SK-N-SH (cell line): ENCODE data around the gene MMP23B. TPM values are rescaled to one million over a fixed set of nuclear protein-coding genes. Genes with fewer than 3 reads are reported as not detected.

Experiments
- CTCF ChIA-PET: fragments of 300-600, 350-600 bp; formaldehyde crosslinking; extraction: SDS; loops from one replicate; lab custom pipeline; 2021; lab: Yijun Ruan, JAX
- POLR2A ChIA-PET: fragments of 350-600 bp; sonication (Branson Sonifier 250); formaldehyde crosslinking; extraction: SDS; loops from one replicate; lab custom pipeline; 2020; ENCODE audit warnings: antibody characterized with exemption, inconsistent platforms; lab: Yijun Ruan, JAX
- DNase-seq: peaks from one replicate; pipeline ENCODE4 v3.0.0; 2012
- H2AFZ ChIP-seq: fragments of 200-600 bp; sonication (generic); 2 replicates; pipeline ENCODE4 v1.8.1; 2016; ENCODE audit warnings: antibody characterized with exemption, mild to moderate bottlenecking, low read depth
- H3F3A ChIP-seq: fragments of 200-600 bp; sonication (generic); replicated peaks from 2 replicates; pipeline ENCODE3; 2016; ENCODE audit warnings: antibody characterized with exemption, mild to moderate bottlenecking; ENCODE audit not compliant: insufficient read depth
- H3K27ac ChIP-seq, 2 experiments: fragments of 200-500 bp in 1 of 2; fragments of 200-600 bp in 1 of 2; sonication (Bioruptor generic) in 1 of 2; sonication (generic), shearing (Covaris generic) in 1 of 2; 2 replicates each; pipeline versions ENCODE4 v1.5.1 to v1.6.1; 2014 to 2016; ENCODE audit warnings: low read depth in 2 of 2, inconsistent platforms in 1 of 2, low read length in 1 of 2, mild to moderate bottlenecking in 1 of 2, mixed read lengths in 1 of 2
- H3K27me3 ChIP-seq: fragments of 200-600 bp; sonication (generic), shearing (Covaris generic); 2 replicates; pipeline ENCODE4 v1.6.1; 2016; ENCODE audit warnings: mixed run types; ENCODE audit not compliant: insufficient read depth
- H3K36me3 ChIP-seq, 2 experiments: fragments of 200-500 bp in 1 of 2; fragments of 200-600 bp in 1 of 2; sonication (Bioruptor generic) in 1 of 2; sonication (generic) in 1 of 2; replicated peaks in 1 of 2; 2 replicates each; pipeline versions ENCODE3 to v1.5.1; 2014 to 2016; ENCODE audit warnings: low read length in 1 of 2, mild to moderate bottlenecking in 1 of 2; ENCODE audit not compliant: insufficient read depth in 2 of 2, control insufficient read depth in 1 of 2
- H3K4me1 ChIP-seq, 2 experiments: fragments of 200-500 bp in 1 of 2; fragments of 200-600 bp in 1 of 2; sonication (Bioruptor generic) in 1 of 2; sonication (generic), shearing (Covaris generic) in 1 of 2; 2 replicates each; pipeline versions ENCODE4 v1.5.1 to v1.6.1; 2014 to 2016; ENCODE audit warnings: low read depth in 1 of 2, low read length in 1 of 2, mixed run types in 1 of 2; ENCODE audit not compliant: insufficient read depth in 2 of 2, control insufficient read depth in 1 of 2
- H3K4me2 ChIP-seq: fragments of 200-600 bp; sonication (generic), shearing (Covaris generic); 2 replicates; pipeline ENCODE4 v1.6.1; 2017; ENCODE audit warnings: mixed run types
- H3K4me3 ChIP-seq, 2 experiments: fragments of 200-500 bp in 1 of 2; fragments of 200-600 bp in 1 of 2; sonication (Bioruptor generic) in 1 of 2; sonication (generic), shearing (Covaris generic) in 1 of 2; 2 replicates each; pipeline versions ENCODE4 v1.5.1 to v1.8.1; 2014 to 2016; ENCODE audit warnings: low read depth in 2 of 2, inconsistent platforms in 1 of 2, low read length in 1 of 2, mild to moderate bottlenecking in 1 of 2, mixed read lengths in 1 of 2, moderate library complexity in 1 of 2
- H3K79me2 ChIP-seq: fragments of 200-600 bp; sonication (generic); 2 replicates; pipeline ENCODE4 v1.8.1; 2017; ENCODE audit warnings: mild to moderate bottlenecking; ENCODE audit not compliant: insufficient read depth
- H3K9ac ChIP-seq: fragments of 200-600 bp; sonication (generic); 2 replicates; pipeline ENCODE4 v1.6.1; 2017; ENCODE audit warnings: mixed run types
- H3K9me2 ChIP-seq: fragments of 200-600 bp; sonication (generic); 2 replicates; pipeline ENCODE4 v1.6.1; 2017; ENCODE audit warnings: mixed run types
- H3K9me3 ChIP-seq: fragments of 200-600 bp; sonication (generic); 2 replicates; pipeline ENCODE4 v1.6.1; 2017; ENCODE audit warnings: mixed run types, mild to moderate bottlenecking, moderate library complexity
- H4K20me1 ChIP-seq: fragments of 200-600 bp; sonication (generic); 2 replicates; pipeline ENCODE4 v1.6.1; 2017; ENCODE audit warnings: mild to moderate bottlenecking, mixed run types; ENCODE audit not compliant: insufficient read depth
- EZH2phosphoT487 ChIP-seq: fragments of 200-600 bp; sonication (generic); IDR thresholded peaks from 2 replicates; pipeline ENCODE4 v1.6.1; 2017; ENCODE audit warnings: low read depth, mixed run types, mild to moderate bottlenecking, antibody characterized with exemption, moderate library complexity, borderline replicate concordance
- FOXM1 ChIP-seq: IDR thresholded peaks from 2 replicates; pipeline ENCODE4 v1.4.0; 2012; ENCODE audit warnings: low read depth, mild to moderate bottlenecking
- GABPA ChIP-seq: IDR thresholded peaks from 2 replicates; pipeline ENCODE4 v1.4.0; 2012; ENCODE audit warnings: low read depth, mild to moderate bottlenecking
- GATA2 ChIP-seq: sonication (generic); formaldehyde crosslinking; IDR thresholded peaks from 2 replicates; pipeline ENCODE4 v1.5.0; 2020; ENCODE audit warnings: mild to moderate bottlenecking, missing genetic modification reagents
- NFIC ChIP-seq: IDR thresholded peaks from 2 replicates; pipeline ENCODE4 v1.4.0; 2012; ENCODE audit warnings: borderline replicate concordance
- POLR2AphosphoS5 ChIP-seq: IDR thresholded peaks from 2 replicates; pipeline ENCODE4 v1.6.1; 2012; ENCODE audit warnings: low read depth, low read length
- RCOR1 ChIP-seq: fragments of 150-350 bp; IDR thresholded peaks from 2 replicates; pipeline ENCODE4 v1.6.1; 2017; ENCODE audit warnings: antibody characterized with exemption, low read length
- RFX5 ChIP-seq: IDR thresholded peaks from 2 replicates; pipeline ENCODE4 v1.6.1; 2012; ENCODE audit warnings: mild to moderate bottlenecking, improper control_type of control experiment, low read length
- RXRA ChIP-seq: IDR thresholded peaks from 2 replicates; pipeline ENCODE4 v1.4.0; 2012; ENCODE audit warnings: low read depth, mild to moderate bottlenecking, borderline replicate concordance
- SIN3A ChIP-seq: IDR thresholded peaks from 2 replicates; pipeline ENCODE4 v1.6.1; 2012; ENCODE audit warnings: low read depth, mild to moderate bottlenecking, low read length, moderate library complexity, borderline replicate concordance
- TAF1 ChIP-seq: IDR thresholded peaks from 2 replicates; pipeline ENCODE4 v1.6.1; 2012; ENCODE audit warnings: low read depth, mild to moderate bottlenecking, low read length, moderate library complexity, borderline replicate concordance
- YY1 ChIP-seq: IDR thresholded peaks from 2 replicates; pipeline ENCODE4 v1.4.0; 2012; ENCODE audit warnings: low read depth, mild to moderate bottlenecking
- WGBS: methylation state at CpG from one replicate; pipeline ENCODE4 v1.1.6; 2017; ENCODE audit warnings: low lambda C conversion rate; 5-methylcytosine and 5-hydroxymethylcytosine counted together
- polyA plus RNA-seq, 3 experiments: library from polyadenylated mRNA; depleted of rRNA; stranded (reverse); fragments of >200 nt; gene quantifications; 2 replicates each; pipeline ENCODE4 v1.2.3, GENCODE V29; 2012
- TF ChIP-seq, protein P1 (sequence below): IDR thresholded peaks from 2 replicates; pipeline ENCODE4 v1.6.1; 2012; ENCODE audit warnings: mild to moderate bottlenecking, low read depth, low read length, moderate library complexity
- TF ChIP-seq, protein P2 (sequence below): IDR thresholded peaks from 2 replicates; pipeline ENCODE4 v1.4.0; 2012; ENCODE audit warnings: low read depth
- TF ChIP-seq, protein P3 (sequence below): IDR thresholded peaks from 2 replicates; pipeline ENCODE4 v1.4.0; 2012; ENCODE audit warnings: low read depth, borderline replicate concordance
- TF ChIP-seq, protein P4 (sequence below): IDR thresholded peaks from 2 replicates; pipeline ENCODE4 v1.4.0; 2012; ENCODE audit warnings: low read depth, borderline replicate concordance

The MMP23B gene
- polyA plus RNA-seq, 1 of the 3 experiments (the other 2 are of a cell fraction): 1.2 TPM

DNA sequence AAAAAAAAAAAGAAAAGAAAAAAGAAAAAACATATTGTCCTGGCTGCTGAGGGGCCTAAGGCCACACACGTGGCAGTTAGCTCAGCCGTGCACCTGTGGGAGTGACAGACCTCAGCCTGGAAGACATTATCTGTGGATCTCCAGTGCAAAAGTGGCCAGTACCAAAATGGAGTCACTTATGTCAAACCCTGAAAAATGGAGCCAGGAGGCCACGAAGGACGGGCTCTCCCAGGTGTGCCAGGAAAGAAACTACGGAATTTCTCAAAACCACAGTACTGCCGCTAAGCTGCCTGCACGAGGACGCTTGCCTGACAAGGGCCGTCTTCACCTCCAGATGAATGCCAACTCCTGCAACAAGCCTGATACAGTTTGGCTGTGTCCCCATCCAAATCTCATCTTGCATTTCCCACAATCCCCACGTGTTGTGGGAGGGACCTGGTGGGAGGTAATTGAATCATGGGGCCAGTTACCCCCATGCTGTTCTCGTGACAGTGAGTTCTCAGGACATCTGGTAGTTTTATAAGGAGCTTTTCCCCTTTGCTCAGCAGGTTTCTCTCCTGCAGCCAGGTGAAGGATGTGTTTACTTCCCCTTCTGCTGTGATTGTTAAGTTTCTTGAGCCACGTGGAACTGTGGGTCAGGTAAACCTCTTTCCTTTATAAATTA lies 22.0 kb upstream of the MMP23B start:
- no peak overlapping the region for H3K4me2 ChIP-seq
- TF ChIP-seq EZH2phosphoT487: no peak
- TF ChIP-seq TAF1: no peak
- no peak for TF ChIP-seq RFX5
- no peak for TF ChIP-seq GATA2 (CRISPR knock-in tag)
- TF ChIP-seq, protein P1, sequence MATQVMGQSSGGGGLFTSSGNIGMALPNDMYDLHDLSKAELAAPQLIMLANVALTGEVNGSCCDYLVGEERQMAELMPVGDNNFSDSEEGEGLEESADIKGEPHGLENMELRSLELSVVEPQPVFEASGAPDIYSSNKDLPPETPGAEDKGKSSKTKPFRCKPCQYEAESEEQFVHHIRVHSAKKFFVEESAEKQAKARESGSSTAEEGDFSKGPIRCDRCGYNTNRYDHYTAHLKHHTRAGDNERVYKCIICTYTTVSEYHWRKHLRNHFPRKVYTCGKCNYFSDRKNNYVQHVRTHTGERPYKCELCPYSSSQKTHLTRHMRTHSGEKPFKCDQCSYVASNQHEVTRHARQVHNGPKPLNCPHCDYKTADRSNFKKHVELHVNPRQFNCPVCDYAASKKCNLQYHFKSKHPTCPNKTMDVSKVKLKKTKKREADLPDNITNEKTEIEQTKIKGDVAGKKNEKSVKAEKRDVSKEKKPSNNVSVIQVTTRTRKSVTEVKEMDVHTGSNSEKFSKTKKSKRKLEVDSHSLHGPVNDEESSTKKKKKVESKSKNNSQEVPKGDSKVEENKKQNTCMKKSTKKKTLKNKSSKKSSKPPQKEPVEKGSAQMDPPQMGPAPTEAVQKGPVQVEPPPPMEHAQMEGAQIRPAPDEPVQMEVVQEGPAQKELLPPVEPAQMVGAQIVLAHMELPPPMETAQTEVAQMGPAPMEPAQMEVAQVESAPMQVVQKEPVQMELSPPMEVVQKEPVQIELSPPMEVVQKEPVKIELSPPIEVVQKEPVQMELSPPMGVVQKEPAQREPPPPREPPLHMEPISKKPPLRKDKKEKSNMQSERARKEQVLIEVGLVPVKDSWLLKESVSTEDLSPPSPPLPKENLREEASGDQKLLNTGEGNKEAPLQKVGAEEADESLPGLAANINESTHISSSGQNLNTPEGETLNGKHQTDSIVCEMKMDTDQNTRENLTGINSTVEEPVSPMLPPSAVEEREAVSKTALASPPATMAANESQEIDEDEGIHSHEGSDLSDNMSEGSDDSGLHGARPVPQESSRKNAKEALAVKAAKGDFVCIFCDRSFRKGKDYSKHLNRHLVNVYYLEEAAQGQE: no peak
- TF ChIP-seq GABPA: no peak
- TF ChIP-seq, all 33 proteins: peak for 0
- Histone ChIP-seq H3K27ac (no peak overlapping the region), H3K9me3 (no peaks in the 10 kb centered on the region), H3K79me2 (peaks cover 18% of the 10 kb centered on the region), H3F3A (no peaks in the 10 kb centered on the region), H3K4me3 (no peak overlapping the region), H3K27me3 (no peaks in the 10 kb centered on the region), H4K20me1 (peaks cover 9% of the 10 kb centered on the region), H3K9ac (no peak overlapping the region), H2AFZ (no peak overlapping the region), H3K4me1 (peaks cover 0 to 9% of the 10 kb centered on the region in 2 experiments; a peak in 1 of 4 replicates), H3K36me3 (no peaks in the 10 kb centered on the region), H3K9me2 (no peaks in the 10 kb centered on the region)
- WGBS: 75% methylated on average over 10 of the region's 12 CpGs
- CTCF ChIA-PET: no interaction called here
- POLR2A ChIA-PET: no interaction called here
- DNase-seq: no peak

DNA sequence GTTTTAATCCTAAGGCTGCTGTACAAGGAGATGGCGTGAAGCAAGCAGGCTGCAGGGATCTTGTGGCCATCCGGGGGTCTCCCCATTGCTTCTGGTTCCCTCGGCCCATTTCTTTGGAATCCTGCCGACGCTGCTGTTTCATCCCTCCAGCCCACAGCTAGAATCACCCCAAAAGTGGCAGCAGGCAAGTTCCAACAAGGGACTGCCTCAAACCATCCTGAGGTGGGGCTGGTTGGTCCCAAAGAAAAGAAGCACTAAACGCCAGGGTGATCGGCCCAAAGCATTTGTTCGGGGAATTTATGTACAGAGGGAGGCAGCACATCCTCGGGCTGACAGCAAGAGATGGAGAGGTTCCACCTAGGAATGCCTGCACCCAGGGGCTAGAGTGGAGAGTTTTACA lies 21.2 kb upstream of the MMP23B start:
- CTCF ChIA-PET: no interaction called here
- no peak overlapping the region for H3K4me2 ChIP-seq
- POLR2A ChIA-PET: no interaction called here
- 75% methylated on average over 9 of the region's 9 CpGs for WGBS
- H3K9ac ChIP-seq: no peak overlapping the region
- H3K27ac ChIP-seq: no peak overlapping the region
- H4K20me1 ChIP-seq: peaks cover 10% of the 10 kb centered on the region
- no peaks in the 10 kb centered on the region for H3K9me2 ChIP-seq
- H3K4me3 ChIP-seq: no peak overlapping the region
- no peaks in the 10 kb centered on the region for H3F3A ChIP-seq
- no peak overlapping the region for H2AFZ ChIP-seq
- H3K4me1 ChIP-seq: peaks cover 0 to 9% of the 10 kb centered on the region in 2 experiments; a peak in 1 of 4 replicates
- DNase-seq: no peak
- no peaks in the 10 kb centered on the region for H3K27me3 ChIP-seq
- H3K36me3 ChIP-seq: no peaks in the 10 kb centered on the region
- H3K9me3 ChIP-seq: no peaks in the 10 kb centered on the region
- H3K79me2 ChIP-seq: peaks cover 19% of the 10 kb centered on the region
- TF ChIP-seq POLR2AphosphoS5 (no peak), EZH2phosphoT487 (no peak), FOXM1 (no peak), RCOR1 (no peak), SIN3A (no peak), GABPA (no peak), RXRA (no peak), NFIC (no peak), TAF1 (no peak), YY1 (no peak)
- TF ChIP-seq, protein P2, sequence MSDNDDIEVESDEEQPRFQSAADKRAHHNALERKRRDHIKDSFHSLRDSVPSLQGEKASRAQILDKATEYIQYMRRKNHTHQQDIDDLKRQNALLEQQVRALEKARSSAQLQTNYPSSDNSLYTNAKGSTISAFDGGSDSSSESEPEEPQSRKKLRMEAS: no peak
- TF ChIP-seq, protein P3, sequence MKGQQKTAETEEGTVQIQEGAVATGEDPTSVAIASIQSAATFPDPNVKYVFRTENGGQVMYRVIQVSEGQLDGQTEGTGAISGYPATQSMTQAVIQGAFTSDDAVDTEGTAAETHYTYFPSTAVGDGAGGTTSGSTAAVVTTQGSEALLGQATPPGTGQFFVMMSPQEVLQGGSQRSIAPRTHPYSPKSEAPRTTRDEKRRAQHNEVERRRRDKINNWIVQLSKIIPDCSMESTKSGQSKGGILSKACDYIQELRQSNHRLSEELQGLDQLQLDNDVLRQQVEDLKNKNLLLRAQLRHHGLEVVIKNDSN: no peak
- TF ChIP-seq, protein P4, sequence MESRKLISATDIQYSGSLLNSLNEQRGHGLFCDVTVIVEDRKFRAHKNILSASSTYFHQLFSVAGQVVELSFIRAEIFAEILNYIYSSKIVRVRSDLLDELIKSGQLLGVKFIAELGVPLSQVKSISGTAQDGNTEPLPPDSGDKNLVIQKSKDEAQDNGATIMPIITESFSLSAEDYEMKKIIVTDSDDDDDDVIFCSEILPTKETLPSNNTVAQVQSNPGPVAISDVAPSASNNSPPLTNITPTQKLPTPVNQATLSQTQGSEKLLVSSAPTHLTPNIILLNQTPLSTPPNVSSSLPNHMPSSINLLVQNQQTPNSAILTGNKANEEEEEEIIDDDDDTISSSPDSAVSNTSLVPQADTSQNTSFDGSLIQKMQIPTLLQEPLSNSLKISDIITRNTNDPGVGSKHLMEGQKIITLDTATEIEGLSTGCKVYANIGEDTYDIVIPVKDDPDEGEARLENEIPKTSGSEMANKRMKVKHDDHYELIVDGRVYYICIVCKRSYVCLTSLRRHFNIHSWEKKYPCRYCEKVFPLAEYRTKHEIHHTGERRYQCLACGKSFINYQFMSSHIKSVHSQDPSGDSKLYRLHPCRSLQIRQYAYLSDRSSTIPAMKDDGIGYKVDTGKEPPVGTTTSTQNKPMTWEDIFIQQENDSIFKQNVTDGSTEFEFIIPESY: no peak
- TF ChIP-seq, all 33 proteins: peak for 0
